ENCODE results near the gene BIN1.

GRCh38 chr2:127054996-127055785 is 51.8 kb downstream of the BIN1 start:
- TF ChIP-seq POLR2A (IDR thresholded peaks at IDR 0.05; ENCODE audit: low read depth, low read length) = no peak
- TF ChIP-seq POLR2AphosphoS5 (IDR thresholded peaks at IDR 0.05; ENCODE audit: low read depth, low read length) = no peak
- no peak for TF ChIP-seq TAF1 (IDR thresholded peaks at IDR 0.05; ENCODE audit: low read depth, low read length)
- TF ChIP-seq POU2F2 (IDR thresholded peaks at IDR 0.05; ENCODE audit: low read depth, low read length) = no peak

Data from GM12891 (cell line).